Activated T-cell treated with anti-CD3 and anti-CD28 coated beads, Interleukin-2, amount 50 U/mL, for 1 hour (primary cell): ENCODE data around the gene MICALL2.

Source experiments
- DNase-seq: peaks from one replicate; pipeline ENCODE4 v3.0.0-alpha.2; 2020

MICALL2 gene

GRCh38 chr7:1458683-1459511, at the start of gene MICALL2:
Gene MICALL2, minus strand, starts transcription at chr7:1459470. Its CDS starts 144 bp downstream, at chr7:1459326.
- peak; percentile 41 for DNase-seq

- no peak for DNase-seq
Measured at GRCh38 chr7:1508277-1508758, 49.0 kb upstream of the MICALL2 start.

DNA sequence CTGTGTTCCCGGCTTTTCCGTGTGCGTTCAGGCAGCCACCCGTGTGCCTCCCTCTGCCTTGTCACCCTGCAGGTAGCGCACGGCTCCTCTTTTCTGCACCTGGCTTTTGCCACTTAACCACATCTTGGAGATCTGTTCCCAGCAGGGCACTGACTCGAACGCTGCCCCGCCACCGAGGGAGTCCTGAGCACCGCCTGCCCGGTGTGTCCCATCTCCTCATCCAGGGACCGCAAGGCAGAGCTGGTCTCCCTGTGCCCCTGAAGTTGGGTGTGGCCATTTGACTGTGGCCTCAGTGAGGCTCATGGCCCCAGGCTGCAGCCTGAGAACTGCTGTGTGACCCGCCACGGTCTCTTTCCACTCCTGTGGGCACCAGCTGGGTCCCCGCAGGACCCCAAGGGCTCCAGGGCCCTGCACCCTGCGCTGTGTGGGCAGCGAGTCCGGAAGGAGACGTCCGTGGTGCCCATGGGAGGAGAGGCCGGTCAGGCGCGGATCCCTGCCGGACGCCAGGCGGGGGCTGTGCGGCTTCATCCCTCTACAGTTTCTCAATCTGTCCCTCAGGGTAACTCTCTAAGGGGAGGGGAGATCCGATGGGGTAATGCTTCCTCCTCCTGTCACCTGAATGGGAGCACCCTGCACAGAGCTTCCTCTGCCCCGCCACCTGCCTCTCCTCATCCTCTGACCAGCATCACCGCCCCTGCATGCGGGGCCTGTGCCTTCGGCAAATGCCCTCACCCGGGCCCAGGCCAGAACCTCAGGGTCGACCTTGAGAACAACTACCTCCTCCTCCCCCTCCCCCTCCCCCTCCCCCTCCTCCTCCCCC, 46.7 kb upstream of the MICALL2 start:
- no peak for DNase-seq

- peak; percentile 88 for DNase-seq
Measured at GRCh38 chr7:1503816-1504775, 44.8 kb upstream of the MICALL2 start, which contains the start of gene INTS1. Gene INTS1, minus strand, starts transcription at chr7:1504389. Its CDS starts 429 bp downstream, at chr7:1503960.

DNA sequence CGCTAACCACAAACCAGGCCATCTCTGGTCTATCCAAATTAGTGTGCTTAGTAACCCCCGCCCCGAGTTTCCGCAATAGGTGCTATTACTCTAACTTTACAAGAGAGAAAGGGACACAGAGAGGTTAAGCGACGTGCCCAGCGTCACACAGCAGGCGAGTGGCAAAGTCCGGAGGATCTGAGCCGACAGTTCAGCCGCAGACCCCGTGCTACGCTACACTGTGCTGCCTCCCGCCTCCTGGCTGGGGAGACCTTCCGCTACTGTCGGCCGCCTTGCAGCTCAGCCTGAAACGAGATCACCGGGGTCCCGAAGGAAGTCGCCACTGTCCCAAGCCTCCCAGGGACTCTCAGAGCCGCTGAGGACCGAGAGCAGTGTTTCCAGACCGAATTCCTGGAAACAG, 44.1 kb upstream of the MICALL2 start:
- no peak for DNase-seq

DNA sequence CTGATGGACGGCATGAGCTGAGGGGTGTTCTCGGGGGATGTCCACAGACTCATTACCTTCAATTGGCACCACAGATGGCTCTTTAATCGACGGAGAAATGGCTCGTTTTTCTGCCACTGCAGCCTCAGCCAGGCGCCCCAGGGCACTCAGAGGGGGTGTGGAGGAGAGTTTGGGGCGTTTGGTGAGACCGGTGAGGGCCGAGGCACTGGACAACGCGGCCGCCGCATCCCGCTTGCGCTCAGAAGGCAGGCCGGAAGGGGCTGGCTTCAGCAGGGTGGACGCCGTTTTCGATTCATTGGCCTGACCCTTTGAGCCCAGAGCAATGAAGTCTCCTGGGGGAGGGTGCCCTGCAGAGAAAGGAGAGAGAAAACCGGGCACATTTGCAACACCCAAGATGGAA, 43.6 kb upstream of the MICALL2 start:
- DNase-seq, result no peak

GRCh38 chr7:1501487-1502270, 42.4 kb upstream of the MICALL2 start:
- DNase-seq, result no peak

GRCh38 chr7:1500064-1500807, 41.0 kb upstream of the MICALL2 start:
- DNase-seq, result no peak

GRCh38 chr7:1499367-1500029, 40.2 kb upstream of the MICALL2 start:
- DNase-seq, result no peak

DNA sequence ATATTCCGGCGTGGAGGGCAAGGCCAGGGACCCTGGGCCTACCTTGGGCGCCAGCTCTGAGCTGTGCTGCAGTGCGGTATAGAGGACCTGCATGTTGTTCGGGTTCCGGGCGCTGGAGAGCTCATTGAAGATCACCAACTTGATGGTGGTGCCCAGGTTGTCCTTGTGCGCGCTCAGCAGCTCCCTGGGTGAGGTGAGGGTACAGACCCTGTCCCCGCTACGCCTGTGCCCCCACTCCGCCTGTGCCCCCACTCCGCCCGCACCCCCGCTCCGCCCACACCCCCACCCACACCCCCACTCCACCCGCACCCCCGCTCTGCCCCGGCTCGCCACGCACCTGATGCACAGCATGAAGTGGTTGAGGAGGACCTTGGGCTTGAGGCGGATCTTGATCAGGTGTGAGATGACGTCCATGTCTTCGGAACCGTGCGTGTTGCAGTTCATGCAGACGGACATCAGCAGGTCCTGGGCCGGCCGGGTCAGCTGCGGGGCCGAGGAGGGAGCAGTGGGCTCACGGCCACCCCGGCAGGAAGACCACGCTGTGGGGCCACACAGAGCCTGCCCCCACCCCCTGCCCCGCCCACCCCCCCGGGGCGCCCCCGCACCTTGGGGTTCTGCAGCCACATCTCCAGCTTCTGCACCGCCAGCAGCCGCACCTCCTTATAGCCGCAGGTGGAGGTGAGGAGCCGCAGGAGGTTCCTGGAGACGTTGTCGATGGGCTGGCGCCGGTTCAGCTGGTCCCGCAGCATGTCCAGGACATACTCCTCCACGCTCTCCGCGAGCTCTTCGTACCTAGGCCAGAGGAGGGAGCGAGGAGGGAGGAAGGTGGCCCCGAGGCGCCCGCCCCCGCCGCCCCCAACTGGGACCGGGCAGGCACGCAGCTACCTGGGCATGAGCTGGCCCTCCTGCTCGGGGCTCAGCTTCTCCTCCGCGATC, 39.4 kb upstream of the MICALL2 start:
- no peak for DNase-seq

DNA sequence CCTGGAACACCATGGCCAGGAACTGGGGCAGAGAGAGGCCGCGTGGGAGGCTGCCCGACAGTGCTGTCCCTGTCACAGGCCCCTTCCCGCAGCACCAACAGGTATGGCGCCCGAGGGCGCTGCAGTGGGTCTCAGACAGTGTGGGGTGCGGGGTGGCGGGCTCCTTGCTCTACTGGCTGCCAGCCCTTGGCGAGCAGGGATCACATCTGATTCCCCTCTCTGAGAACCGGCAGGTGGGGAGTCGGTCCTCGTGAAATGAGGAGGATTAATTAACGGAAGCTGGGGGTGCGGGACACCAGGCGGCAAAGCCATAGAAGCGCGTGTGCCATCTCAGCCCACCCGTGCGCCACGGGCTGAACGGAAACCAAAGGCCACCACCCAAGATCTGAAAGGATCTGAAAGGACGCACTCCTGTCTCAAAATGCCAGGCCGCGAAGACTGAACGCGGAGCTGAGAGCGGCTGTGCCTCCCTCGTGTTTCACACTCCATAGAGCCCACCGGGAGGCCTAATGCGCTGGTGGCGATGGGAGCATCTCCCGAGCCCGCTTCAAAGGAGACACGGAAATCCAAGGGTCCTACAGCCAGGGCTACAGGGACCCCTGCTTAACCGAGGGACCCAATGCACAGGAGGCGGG, 38.1 kb upstream of the MICALL2 start:
- no peak for DNase-seq

- DNase-seq, result no peak
Measured at GRCh38 chr7:1496531-1497292, 37.4 kb upstream of the MICALL2 start.

DNA sequence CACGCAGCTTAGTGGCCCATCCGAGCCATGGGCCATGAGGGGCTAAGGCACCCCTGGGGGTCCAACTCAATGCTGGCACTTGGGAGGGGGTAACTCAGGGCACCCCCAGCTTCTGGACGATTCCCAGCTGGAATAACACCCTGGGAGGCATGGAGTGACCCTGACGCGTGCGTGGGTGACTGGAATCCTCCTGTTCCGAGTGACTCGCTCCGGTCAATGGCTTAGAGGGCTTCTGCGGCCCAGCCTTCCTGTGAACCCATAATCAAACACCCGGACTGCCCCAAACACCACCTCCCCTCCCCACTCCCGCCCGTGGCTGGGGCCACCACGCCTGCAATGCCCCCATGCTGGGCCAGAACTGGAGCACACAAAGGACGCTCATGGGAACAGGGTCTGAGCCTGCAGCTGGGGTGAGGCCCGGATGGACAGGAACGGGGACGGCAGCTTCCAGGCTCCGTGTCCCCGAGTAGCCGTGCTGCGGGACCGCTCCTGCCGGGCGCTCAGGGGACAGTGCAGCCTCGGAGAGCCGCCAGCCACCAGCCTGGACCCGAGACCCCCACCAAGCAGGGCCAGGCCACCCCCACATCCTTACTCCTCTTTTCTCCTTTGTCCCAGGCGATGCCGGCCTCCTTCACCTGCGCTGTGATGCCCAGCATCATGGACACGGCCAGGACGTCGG, 36.4 kb upstream of the MICALL2 start:
- DNase-seq, result no peak

DNA sequence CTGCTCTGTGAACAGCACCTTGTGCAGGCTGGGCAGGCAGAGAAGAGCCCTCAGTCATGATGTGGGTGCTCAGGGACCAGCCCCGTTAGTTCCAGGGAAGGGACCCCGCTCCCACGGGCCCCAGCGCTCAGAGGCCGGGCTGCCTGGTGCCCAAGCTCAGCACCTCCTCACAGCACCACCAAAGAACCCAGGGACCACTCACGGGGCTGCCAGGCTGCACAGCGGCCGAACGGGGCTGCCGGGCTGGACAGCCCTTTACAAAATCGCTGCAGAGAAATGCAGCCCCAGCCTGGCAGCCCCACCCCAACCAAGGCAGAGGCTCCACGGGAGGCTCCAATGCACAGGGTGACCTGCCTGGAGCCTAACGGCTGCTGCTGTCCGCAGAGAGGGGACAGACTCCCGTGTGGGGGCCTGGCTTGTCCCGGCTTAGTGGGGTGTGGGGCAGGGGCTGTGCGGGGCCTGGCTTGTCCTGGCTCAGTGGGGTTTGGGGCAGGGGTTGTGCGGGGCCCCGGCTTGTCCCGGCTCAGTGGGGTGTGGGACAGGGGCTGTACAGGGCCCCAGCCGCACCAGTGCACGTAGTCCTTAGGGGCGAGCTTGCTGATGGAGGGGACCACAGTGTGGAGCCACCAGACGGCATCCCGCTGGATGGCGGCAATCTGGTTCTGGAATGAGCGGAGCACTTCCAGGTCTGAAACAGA, 35.7 kb upstream of the MICALL2 start:
- DNase-seq, result no peak

DNA sequence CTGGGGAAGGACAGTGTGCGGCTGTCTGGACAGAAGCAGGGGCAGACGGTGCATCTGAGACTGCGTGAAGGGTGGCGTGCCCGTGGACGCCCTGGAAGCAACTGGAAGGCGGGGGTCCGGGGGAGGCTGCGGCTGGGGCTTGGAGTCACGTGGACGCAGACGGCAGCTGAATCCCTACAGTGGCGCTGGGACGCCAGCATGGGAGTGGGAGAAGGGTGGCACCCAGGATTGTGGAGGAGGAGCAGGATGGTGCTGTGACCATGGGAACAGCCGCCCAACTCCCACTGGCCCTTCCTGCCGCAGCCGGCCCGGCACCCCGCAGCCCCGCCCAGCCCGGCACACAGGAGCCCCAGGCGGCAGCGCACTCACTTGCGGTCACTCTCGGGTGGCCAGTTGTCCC, 35.2 kb upstream of the MICALL2 start:
- DNase-seq, result no peak

DNA sequence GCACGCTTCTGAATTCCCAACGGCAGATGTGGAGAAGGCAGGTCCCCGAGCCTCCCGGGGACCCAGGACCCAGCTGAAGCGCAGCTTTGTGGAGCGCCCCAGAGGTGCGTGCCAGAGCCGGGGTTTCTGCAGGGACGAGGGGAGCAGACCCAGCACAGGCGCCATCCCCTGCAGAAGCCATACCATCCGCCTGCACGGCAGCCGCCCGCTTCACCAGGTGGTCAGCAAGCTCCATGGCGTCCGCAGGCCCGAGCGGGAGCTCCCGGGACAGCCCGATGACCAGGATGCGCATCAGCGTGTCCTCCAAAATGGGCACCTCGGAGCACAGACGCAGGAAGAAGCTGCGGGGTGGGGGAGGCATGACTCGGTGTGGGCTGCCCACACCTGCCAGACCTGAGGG, 34.3 kb upstream of the MICALL2 start:
- no peak for DNase-seq

DNA sequence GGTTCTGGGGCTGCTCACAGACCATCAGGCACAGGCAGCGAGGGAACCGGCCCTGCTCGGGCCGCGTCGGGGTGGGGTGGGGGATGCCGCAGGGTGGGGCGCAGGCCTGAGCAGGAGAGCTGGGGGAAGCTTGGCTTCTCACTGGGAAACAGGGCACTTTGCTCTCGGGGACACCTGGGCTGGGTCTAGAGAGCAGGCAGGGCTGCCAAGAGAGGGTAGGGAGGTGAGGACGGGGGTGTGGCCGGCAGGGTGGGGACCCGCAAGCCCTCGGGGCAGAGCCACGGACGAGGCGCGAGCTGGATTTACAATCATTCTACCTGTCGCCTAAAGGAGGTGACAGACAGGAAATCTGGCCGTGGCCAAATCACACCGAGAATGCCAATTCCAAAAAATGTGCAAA, 33.9 kb upstream of the MICALL2 start:
- no peak for DNase-seq
